ENCODE measurements around the gene OR7D4.
"Not testable (repeated sequence)": the region's sequence is repeated elsewhere in the genome, so short reads cannot be mapped to it uniquely, and the experiment has no call there.

OR7D4 gene

DNA sequence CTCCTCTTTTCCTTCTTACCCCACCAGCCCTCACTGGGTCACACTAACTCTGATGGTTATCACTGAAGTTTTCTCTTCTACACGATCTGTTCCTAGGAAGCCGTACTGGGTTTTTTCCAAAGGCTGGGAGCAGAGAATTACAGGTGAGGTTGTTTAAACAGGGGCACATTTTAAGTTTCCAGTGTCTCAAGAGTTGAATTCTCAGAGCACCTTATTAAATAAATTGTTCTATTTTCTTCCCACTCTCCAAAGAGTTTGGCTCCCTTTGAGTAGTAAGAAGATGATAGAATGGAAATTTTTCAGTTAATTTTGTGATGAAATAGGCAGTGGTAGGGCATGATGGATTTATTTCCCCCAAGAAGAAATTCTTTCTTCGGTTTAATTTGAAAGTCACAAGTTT lies at the start of gene OR7D4:
OR7D4 (minus strand) TSS at position 101 of the 400 bp plus-strand sequence. CDS start 4,752 bp downstream, outside the sequence.
- no peak for DNase-seq

DNA sequence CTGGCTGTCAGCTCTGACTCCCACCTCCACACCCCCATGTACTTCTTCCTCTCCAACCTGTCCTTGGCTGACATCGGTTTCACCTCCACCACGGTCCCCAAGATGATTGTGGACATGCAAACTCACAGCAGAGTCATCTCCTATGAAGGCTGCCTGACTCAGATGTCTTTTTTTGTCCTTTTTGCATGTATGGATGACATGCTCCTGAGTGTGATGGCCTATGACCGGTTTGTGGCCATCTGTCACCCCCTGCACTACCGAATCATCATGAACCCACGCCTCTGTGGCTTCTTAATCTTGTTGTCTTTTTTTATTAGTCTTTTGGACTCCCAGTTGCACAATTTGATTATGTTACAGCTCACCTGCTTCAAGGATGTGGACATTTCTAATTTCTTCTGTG lies 31.8 kb upstream of the OR7D4 start:
- DNase-seq = no peak

DNA sequence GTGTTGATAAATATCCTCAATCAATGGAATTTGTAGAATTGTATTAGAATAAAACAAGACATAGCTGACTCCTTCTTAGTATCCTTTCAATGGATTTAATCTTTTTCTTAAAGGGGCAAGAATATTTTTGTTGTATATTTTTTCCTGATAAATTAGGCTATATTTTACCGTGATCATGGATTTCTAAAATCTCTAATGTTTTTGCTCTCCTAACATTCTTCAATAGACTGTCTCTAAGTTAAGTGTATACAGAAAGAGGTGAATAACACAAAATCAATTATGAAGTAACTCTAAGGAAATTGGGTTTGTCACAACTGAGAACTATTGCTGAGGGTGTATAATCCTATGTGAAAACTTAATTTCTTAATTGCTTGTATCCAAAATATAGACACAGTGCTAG lies 31.2 kb upstream of the OR7D4 start, which contains the start of gene OR7E24:
OR7E24 (plus strand) TSS at position 301 of the 400 bp plus-strand sequence. CDS start 114 bp downstream, outside the sequence.
- no peak for DNase-seq

DNA sequence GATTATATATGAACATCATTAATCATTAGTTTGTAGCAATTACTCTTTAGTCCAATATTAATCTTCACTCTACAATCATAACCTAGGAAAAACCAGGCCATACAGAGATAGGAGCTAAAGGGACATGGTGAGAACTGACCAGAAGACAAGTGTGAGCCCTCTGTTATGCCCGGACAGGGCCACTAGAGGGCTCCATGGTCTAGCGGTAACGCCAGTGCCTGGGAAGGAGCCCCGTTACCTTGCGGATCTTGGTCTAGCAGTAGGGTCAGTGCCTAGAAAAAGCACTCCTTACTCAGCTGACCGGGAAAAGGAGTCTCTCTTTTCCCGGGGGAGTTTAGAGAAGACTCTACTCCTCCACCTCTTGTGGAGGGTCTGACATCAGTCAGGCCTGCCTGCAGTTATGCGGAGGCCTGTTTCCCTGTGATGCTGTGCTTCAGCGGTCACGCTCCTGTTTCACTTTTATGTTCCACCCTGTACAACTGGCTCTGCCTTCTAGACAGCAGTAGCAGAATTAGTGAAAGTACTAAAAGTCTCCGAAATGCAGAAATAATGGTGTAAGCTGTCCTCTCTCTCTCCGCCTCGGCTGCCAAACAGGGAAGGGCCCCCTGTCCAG lies 13.8 kb downstream of the OR7D4 start:
- peak; percentile 41 to 62 for DNase-seq

DNA sequence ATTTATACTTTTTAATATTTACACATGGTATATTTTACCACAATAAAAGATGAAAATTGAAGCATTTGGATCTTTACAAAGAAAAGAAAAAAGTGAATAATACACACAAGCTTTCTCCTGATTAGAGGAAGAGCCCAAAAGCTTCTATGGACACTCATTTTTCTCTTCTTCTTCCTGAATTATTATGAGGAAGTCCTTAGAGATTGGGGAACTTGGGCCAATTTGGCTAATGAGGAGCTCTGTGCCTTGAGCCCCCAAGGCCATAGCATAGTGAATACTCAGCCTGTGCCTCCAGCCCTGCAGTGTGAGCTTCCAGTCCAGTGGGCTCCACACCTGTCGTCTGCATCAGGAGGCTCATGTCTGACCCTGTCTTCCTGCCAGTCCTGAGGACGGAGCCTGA lies 21.3 kb downstream of the OR7D4 start:
- DNase-seq = not testable (repeated sequence)

DNA sequence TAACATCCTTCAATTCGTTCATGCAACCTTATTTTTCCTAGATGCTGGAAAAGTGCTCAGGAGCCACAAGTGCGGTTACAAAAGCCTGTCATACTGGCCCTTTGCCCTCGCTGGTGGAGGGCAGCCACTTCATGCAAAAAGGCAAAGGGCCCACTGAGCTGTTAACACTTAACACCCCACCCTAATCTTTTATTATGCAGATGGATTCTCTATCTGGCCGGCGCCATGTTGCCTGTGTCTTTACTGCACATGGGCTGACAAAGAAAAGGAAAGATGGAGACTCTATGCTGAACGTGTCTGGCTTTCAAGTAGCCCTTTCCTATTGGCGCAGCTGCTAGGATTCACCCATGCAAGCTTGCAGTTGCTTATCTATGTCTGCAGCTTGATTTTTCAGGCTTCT lies 29.9 kb downstream of the OR7D4 start:
- DNase-seq = no peak

DNA sequence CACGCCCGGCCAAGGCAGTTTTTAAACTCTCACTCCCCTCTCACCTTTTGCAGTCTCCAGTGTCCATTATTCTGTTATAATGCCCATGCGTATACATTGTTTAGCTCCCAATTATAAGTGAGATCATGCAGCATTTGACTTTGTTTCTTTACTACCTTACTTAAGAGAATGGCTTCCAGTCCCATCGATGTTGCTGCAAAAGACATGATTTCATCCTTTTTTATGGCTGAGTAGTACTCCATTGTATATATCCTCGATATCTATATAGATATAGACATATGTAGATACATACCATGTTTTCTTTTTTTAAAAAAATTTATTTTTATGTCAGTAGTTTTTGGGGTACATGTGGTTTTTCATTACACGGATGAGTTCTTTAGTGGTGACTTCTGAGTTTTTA lies 32.2 kb downstream of the OR7D4 start:
- DNase-seq = no peak

DNA sequence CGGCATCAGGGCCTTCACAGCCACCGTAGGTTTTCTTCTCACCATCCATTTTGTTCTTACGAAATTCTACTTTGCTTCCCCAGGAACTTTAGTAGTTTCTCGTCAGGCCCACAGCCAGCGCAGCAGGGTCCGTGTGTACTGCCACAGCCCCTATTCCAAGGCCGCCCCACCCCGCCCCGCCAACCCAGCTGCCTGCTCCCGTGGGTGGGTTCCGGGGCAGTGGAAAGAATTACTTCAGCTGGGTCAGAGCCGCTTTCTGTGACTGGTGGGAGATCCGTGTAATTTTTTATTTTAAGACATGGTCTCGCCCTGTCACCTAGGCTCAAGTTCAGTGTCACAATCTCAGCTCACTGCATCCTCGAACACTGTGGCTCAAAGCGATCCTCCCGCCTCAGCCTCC lies 36.4 kb downstream of the OR7D4 start:
- no peak for DNase-seq

DNA sequence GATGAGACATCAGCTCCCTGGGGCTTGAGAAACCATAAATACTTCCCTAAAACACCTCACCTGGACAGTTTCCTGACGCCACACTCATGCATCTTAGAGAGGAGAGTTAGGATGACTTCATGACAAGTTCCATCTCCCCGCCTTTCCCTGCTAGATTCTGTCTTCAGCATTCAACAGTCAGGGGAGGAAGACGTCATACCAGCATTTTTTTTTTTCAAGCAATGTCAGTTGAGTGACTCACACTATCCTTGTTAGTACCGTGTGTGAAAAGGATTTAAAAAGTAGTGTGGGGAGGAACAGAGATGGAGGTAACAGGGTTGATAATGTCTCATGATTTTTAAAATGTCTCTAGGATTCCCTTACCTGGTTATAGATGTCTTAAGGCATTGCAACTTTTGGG lies 40.5 kb downstream of the OR7D4 start, which contains the start of gene OR7D2:
OR7D2 (plus strand) TSS at position 79 of the 400 bp plus-strand sequence. CDS start 6,803 bp downstream, outside the sequence.
- DNase-seq = no peak

DNA sequence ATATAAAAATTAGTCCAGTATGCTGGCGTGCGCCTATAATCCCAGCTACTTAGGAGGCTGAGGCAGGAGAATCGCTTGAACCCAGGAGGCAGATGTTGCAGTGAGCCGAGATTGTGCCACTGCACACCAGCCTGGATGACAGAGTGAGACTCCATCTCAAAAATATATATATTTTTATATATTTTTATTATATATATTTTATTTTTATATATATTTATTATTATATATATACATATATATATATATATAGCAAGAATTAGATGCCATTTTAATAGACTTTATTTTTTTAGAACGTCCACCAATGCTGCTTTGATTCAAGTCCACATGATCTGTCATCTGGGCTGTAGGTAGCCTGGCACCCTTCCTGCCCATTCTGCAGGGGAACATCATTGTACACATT lies 44.1 kb downstream of the OR7D4 start:
- no peak for DNase-seq

DNA sequence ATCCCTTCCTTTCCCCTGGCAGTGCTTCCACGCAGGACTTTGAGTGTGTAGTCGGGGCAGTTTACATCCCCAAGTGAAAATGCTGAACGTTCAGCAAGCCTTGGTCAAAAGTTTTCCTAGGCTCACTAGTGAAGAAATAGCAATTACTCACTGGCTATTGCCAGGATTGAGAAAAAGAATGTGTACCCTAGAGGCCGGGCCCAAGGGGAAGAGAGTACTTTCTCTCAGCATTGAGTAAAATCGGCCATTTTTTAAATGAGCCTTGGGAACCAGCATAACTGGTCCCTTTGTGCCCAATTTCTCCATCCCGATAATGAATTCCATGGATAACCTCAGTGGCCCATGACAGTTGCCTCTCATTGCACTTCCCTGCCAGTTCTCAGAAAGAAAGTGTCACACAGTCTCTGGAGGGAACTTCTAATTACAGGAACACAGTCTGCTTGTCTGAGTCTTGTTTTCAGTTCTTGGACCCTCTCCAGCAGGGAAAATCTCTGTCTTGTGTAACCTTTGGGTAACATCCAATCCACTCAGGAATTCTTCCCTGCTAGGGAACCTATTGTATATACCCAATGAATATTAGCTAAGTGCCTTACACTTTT lies 47.9 kb downstream of the OR7D4 start:
- DNase-seq = no peak

DNA sequence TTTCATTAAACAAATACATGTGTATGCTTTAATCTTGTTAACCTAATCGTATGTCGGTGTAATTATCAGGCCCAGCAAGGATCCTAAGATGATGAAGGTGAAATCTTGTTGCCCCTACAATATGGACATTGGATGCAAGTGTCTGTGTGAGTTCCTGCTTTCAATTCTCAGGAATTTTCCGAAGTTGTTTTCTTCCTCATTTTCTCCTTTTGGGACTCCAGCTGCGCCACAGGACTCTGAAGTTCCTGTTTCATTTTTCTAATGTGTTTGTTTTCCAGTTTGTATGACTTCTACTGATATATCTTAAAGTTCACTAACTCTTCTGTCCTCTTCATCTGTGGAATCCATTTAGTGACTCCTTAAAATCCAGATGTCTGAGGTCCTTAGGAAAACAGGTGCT lies 52.5 kb downstream of the OR7D4 start:
- DNase-seq = no peak

DNA sequence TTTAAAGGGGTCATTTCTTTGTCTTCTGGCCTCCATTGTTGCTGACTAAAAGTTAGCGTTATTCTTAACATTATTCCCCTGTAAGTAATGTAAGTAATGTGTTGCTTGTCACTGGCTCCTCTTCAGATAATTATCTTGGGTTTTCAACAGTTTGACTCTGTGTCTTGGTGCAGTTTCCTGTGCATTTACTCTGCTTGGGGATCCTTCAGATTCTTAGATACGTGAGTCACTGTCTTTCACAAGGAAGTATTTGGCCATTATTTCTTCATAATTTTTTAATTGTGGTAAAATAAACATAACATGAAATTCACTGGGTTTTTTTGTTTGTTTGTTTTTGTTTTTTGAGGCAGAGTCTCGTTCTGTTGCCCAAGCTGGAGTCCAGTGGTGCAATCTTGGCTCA lies 54.1 kb downstream of the OR7D4 start:
- no peak for DNase-seq

DNA sequence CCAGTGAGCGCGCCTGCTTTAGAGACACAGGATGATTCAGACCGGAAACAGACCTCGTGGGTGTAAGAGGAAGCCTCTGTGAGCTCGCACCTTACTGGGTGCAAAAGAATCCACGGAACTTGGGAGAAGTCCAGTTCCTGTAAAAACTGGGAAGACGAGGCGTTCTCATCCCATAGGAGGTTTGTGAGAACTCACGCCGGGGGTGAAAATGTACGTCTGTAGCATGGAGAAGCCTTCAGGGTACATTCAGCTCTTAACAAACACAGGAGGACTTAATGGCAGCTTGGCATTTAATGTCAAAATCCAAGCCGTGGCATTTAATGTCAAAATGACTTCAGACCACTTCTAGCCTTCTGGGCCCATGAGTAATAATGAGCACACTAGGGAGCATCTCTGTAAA lies 58.0 kb downstream of the OR7D4 start:
- DNase-seq = no peak
